GM12873 (cell line): ENCODE measurements around the gene TMEM267.

ENCODE experiments used
- CTCF ChIP-seq: IDR thresholded peaks from 2 replicates; pipeline ENCODE4 v1.5.1; 2012; ENCODE audit warnings: low read depth, mild to moderate bottlenecking, moderate library complexity, low read length, control low read depth; ENCODE audit not compliant: insufficient read depth; ENCODE audit errors: missing control alignments

TMEM267 gene

DNA sequence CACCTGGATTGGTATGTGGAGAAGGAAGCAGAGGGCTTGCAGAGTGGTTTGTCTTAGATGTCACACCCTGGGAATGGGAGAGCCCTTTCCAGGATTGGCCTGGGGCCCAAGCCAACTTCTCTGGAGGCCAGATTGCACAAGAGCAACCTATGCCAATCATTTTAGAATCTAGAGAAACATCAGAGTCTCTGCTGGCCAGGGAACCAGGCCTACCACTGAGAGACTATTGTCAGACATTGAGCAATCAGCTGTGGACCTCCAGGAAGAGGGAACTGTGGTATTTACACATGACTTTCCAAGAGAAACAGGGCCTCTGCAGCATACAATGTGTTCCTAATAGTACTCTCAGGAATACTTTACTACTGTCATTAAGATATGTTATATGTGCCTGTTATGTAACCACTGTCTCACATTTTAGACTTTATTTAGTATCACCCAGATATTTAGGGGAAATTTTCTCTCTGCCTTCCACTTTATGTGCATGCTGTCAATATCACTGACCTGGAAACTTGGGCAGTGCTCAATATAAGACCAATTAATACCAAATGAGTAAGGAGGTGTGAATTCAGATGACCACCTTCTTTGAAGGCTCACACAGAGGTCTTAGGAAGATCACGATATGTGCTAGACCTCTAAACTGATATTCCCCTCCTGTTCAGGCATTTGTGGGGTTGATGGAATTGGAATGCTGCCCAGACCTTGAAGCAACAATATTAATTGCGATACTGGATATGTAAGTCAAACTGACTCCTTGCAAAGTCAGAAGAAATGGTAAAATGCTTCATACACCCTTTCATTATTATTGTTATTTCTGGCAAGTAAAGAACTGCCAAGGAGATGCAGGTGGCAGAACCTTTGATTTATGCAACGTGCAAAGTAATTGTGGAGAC lies 50.9 kb downstream of the TMEM267 start:
- TF ChIP-seq CTCF = no peak

GRCh38 chr5:43429706-43430105 lies 54.0 kb downstream of the TMEM267 start:
- TF ChIP-seq CTCF = no peak

DNA sequence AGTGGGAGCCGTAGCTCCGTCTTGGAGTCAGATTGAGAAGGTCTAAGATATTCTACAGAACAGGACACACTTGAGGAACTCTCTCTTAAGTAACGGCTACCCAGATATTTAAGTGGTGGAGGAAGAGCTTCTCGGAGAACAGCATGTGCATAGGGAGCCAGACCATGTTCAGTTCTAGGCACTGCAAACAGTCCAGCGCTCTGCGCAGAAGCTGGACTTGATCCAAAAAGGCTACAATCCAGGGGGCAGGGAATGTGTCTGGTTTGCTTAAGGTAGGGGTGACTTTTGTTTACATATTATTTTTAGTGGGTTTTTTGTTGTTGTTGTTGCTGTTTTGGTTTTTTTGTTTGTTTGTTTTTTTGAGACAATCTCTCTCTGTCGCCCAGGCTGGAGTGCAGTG lies 54.6 kb downstream of the TMEM267 start:
- no peak for TF ChIP-seq CTCF

- no peak for TF ChIP-seq CTCF
Observed at GRCh38 chr5:43427306-43427705, 56.4 kb downstream of the TMEM267 start.

- no peak for TF ChIP-seq CTCF
Observed at GRCh38 chr5:43425983-43426382, 57.7 kb downstream of the TMEM267 start.

DNA sequence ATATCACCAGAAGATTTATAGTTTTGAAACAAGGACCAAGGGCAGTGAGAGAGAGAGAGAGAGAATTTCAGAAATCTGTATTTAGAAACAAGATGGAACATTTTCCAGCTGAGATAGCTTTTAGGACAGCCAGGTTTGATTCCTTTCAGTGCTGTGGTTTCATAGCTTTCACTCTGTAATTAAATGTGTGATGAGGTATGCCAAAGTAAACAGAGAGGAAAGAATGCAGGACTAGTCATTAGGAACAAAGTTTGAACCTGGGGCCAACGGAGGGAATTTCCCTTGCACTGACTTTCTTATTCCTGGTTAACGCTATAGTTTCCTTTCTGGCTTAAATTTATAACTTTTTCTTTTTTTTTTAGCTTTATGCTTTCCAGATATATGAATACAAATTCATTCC lies 61.5 kb downstream of the TMEM267 start:
- TF ChIP-seq CTCF = no peak

DNA sequence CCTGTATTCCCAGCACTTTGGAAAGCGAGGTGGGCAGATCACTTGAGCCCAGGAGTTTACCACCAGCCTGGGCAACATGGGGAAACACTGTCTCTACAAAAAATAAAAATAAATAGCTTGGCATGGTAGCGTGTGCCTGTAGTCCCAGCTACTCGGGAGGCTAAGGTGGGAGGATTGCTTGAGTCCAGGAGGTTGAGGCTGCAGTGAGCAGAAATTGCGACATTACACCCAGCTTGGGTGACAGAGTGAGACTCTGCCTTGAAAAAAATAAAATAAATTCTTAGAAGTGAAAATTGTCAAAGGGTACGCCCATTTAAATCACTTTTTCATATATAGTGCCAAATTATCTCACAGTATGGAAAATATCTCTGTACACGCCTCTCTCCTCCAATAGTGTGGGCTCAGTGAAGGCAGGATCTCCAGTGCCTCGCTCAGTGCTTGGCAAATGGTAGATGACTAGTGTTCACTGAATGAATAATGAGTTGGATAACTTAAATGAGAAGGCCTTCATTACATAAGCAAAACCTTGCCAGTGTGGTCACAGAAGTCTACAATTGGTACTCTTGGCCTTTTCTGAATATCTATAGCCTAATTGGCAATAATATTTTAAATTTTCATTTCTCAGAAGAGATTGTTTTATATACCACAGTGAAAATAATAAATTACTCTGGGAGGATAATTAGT lies 62.1 kb downstream of the TMEM267 start:
- TF ChIP-seq CTCF = no peak
